Prostate gland (tissue), 2 donors: ENCODE results near the gene ACACB. TPM values are rescaled to one million over a fixed set of nuclear protein-coding genes. Genes with fewer than 3 reads are reported as not detected.

ENCODE experiments used
- DNase-seq: peaks from one replicate; pipeline ENCODE4 v3.0.0-alpha.2; 2019; ENCODE audit warnings: low spot score
- H3K27ac ChIP-seq, 2 donors: fragments of 200-600 bp; sonication (generic); 2 replicates each; pipeline ENCODE4 v1.5.1; 2017 to 2019
- H3K27me3 ChIP-seq: fragments of 200-600 bp; sonication (generic); replicated peaks from 2 replicates; pipeline ENCODE4 v1.5.1; 2019; ENCODE audit not compliant: insufficient read depth
- H3K36me3 ChIP-seq, 2 donors: fragments of 200-600 bp; sonication (generic); 1 replicate in 1 of 2; 2 replicates in 1 of 2; pipeline versions ENCODE4 v1.5.1 to v1.8.1; 2017 to 2019
- H3K4me1 ChIP-seq: fragments of 200-600 bp; sonication (generic); replicated peaks from 2 replicates; pipeline ENCODE4 v1.5.1; 2019
- H3K4me3 ChIP-seq, 2 donors: fragments of 200-600 bp; sonication (generic); 2 replicates each; pipeline ENCODE4 v1.5.1; 2017 to 2019
- H3K9me3 ChIP-seq: fragments of 200-600 bp; sonication (generic); 2 replicates; pipeline ENCODE4 v1.5.1; 2017
- CTCF ChIP-seq, 4 experiments: fragments of 200-600 bp in 2 of 4; fragments of 450-650 bp in 2 of 4; sonication (generic) in 2 of 4; IDR thresholded peaks; 1 replicate in 3 of 4; 2 replicates in 1 of 4; pipeline ENCODE4 v1.5.1; 2016 to 2019; ENCODE audit warnings: antibody characterized with exemption in 4 of 4, mild to moderate bottlenecking in 2 of 4, moderate library complexity in 2 of 4
- POLR2A ChIP-seq: fragments of 450-650 bp; IDR thresholded peaks from one replicate; pipeline ENCODE4 v1.6.1; 2016; ENCODE audit warnings: antibody characterized with exemption, mild to moderate bottlenecking
- POLR2AphosphoS5 ChIP-seq: sonication (generic); formaldehyde crosslinking; IDR thresholded peaks from one replicate; pipeline ENCODE4 v1.6.1; 2017; ENCODE audit warnings: antibody characterized with exemption
- WGBS: methylation state at CpG from one replicate; pipeline ENCODE4 v1.1.5; 2018; 5-methylcytosine and 5-hydroxymethylcytosine counted together
- intact Hi-C: fragments of 100-400 bp; cut with DNase I; formaldehyde crosslinking; loops from one replicate; pipeline ENCODE4 v1.14.2; 2022
- total RNA-seq, 2 donors: library from RNA; depleted of rRNA; stranded (reverse); fragments of >200 nt; gene quantifications; one replicate each; pipeline ENCODE4 v1.1.0, GENCODE V29; 2016

Gene ACACB
- total RNA-seq, 2 donors from 2014 or later: 52.5 to 63.3 TPM

GRCh38 chr12:109182041-109182839 is 65.9 kb downstream of the ACACB start:
- TF ChIP-seq POLR2A: no peak
- TF ChIP-seq CTCF (IDR thresholded peaks at IDR 0.05): no peak
- no peak for DNase-seq
- Histone ChIP-seq H3K36me3 (peaks cover 0 to 13% of the 10 kb centered on the region in 2 donors), H3K27me3 (no peaks in the 10 kb centered on the region), H3K4me1 (no peaks in the 10 kb centered on the region), H3K4me3 (no peak overlapping the region), H3K9me3 (no peaks in the 10 kb centered on the region), H3K27ac (no peak overlapping the region)
- intact Hi-C loops: no loop called here
- 92% methylated on average over 7 of the region's 7 CpGs for WGBS

GRCh38 chr12:109185441-109185840 is 69.1 kb downstream of the ACACB start:
- DNase-seq: no peak
- no peaks in the 10 kb centered on the region for H3K9me3 ChIP-seq
- H3K4me3 ChIP-seq: no peak overlapping the region
- WGBS: 91% methylated on average over 12 of the region's 12 CpGs
- TF ChIP-seq POLR2AphosphoS5: no peak
- no peak for TF ChIP-seq POLR2A
- TF ChIP-seq CTCF (IDR thresholded peaks at IDR 0.05): no peak
- H3K4me1 ChIP-seq: no peaks in the 10 kb centered on the region
- intact Hi-C loops: no loop called here
- no peaks in the 10 kb centered on the region for H3K27me3 ChIP-seq
- peaks cover 0 to 6% of the 10 kb centered on the region in 2 donors for H3K36me3 ChIP-seq
- no peak overlapping the region for H3K27ac ChIP-seq

GRCh38 chr12:109186993-109187653 is 70.7 kb downstream of the ACACB start:
- Histone ChIP-seq H3K36me3 (peaks cover 0 to 6% of the 10 kb centered on the region in 2 donors), H3K4me3 (no peak overlapping the region), H3K27ac (no peak overlapping the region), H3K27me3 (no peaks in the 10 kb centered on the region), H3K4me1 (no peaks in the 10 kb centered on the region), H3K9me3 (no peaks in the 10 kb centered on the region)
- TF ChIP-seq POLR2AphosphoS5 (no peak), CTCF (IDR thresholded peaks at IDR 0.05) (no peak), POLR2A (no peak)
- no peak for DNase-seq
- WGBS: 87% methylated on average over 10 of the region's 10 CpGs
- intact Hi-C loops: no loop called here

GRCh38 chr12:109188108-109188712 is 71.8 kb downstream of the ACACB start:
- Histone ChIP-seq H3K9me3 (no peaks in the 10 kb centered on the region), H3K36me3 (peaks cover 0 to 6% of the 10 kb centered on the region in 2 donors), H3K27me3 (no peaks in the 10 kb centered on the region), H3K27ac (no peak overlapping the region), H3K4me1 (no peaks in the 10 kb centered on the region), H3K4me3 (no peak overlapping the region)
- intact Hi-C loops: no loop called here
- DNase-seq: no peak
- TF ChIP-seq CTCF (IDR thresholded peaks at IDR 0.05) (no peak), POLR2A (no peak), POLR2AphosphoS5 (no peak)
- 74% methylated on average over 4 of the region's 4 CpGs for WGBS
